Ishikawa (cell line): Measurements from ENCODE around the gene HSDL1.

ENCODE experiments used
- CEBPB ChIP-seq: IDR thresholded peaks from 2 replicates; pipeline ENCODE4 v1.6.1; 2012
- CREB1 ChIP-seq: IDR thresholded peaks from 2 replicates; pipeline ENCODE4 v1.6.1; 2012; ENCODE audit warnings: low read depth
- EGR1 ChIP-seq: IDR thresholded peaks from 2 replicates; pipeline ENCODE4 v1.6.1; 2012
- EP300 ChIP-seq: IDR thresholded peaks from 2 replicates; pipeline ENCODE4 v1.6.1; 2012; ENCODE audit warnings: borderline replicate concordance
- FOXM1 ChIP-seq: IDR thresholded peaks from 2 replicates; pipeline ENCODE4 v1.6.1; 2012; ENCODE audit warnings: low read depth, borderline replicate concordance
- MAX ChIP-seq: IDR thresholded peaks from 2 replicates; pipeline ENCODE4 v1.6.1; 2012
- NFIC ChIP-seq: IDR thresholded peaks from 2 replicates; pipeline ENCODE4 v1.6.1; 2012
- RAD21 ChIP-seq: IDR thresholded peaks from 2 replicates; pipeline ENCODE4 v1.6.1; 2012; ENCODE audit warnings: low read depth
- REST ChIP-seq: IDR thresholded peaks from 2 replicates; pipeline ENCODE4 v1.6.1; 2012; ENCODE audit warnings: low read depth, mild to moderate bottlenecking
- TAF1 ChIP-seq: IDR thresholded peaks from 2 replicates; pipeline ENCODE4 v1.6.1; 2012; ENCODE audit warnings: low read depth, mild to moderate bottlenecking
- TCF12 ChIP-seq: IDR thresholded peaks from 2 replicates; pipeline ENCODE4 v1.6.1; 2012; ENCODE audit warnings: low read depth
- TEAD4 ChIP-seq: IDR thresholded peaks from 2 replicates; pipeline ENCODE4 v1.6.1; 2012
- USF1 ChIP-seq: IDR thresholded peaks from 2 replicates; pipeline ENCODE4 v1.6.1; 2012
- YY1 ChIP-seq: IDR thresholded peaks from 2 replicates; pipeline ENCODE4 v1.6.1; 2012; ENCODE audit warnings: low read depth
- ZBTB7A ChIP-seq: IDR thresholded peaks from 2 replicates; pipeline ENCODE4 v1.6.1; 2012; ENCODE audit warnings: low read depth

HSDL1 gene

GRCh38 chr16:84180519-84181140 is 35.7 kb upstream of the HSDL1 start:
- TF ChIP-seq RAD21: peak; percentile 3; the same call in 1 of the 2 replicates
- TF ChIP-seq CEBPB: no peak
- TF ChIP-seq YY1: no peak

GRCh38 chr16:84179612-84180320 is 34.8 kb upstream of the HSDL1 start:
- TF ChIP-seq REST (no peak), RAD21 (no peak), USF1 (no peak), TCF12 (no peak), EP300 (no peak), EGR1 (no peak), ZBTB7A (no peak)

GRCh38 chr16:84178892-84179611 is 34.1 kb upstream of the HSDL1 start:
- no peak for TF ChIP-seq YY1
- no peak for TF ChIP-seq RAD21
- TF ChIP-seq EP300: no peak
- no peak for TF ChIP-seq FOXM1
- TF ChIP-seq TEAD4: no peak
- TF ChIP-seq NFIC: no peak
- no peak for TF ChIP-seq CEBPB
- TF ChIP-seq TAF1: no peak
- no peak for TF ChIP-seq EGR1
- no peak for TF ChIP-seq REST
- TF ChIP-seq USF1: no peak
- TF ChIP-seq MAX: no peak
- no peak for TF ChIP-seq CREB1
- no peak for TF ChIP-seq TCF12
- no peak for TF ChIP-seq ZBTB7A

GRCh38 chr16:84178146-84178765 is 33.3 kb upstream of the HSDL1 start:
- no peak; the same call in 1 of the 2 replicates for TF ChIP-seq REST
- TF ChIP-seq ZBTB7A: no peak
- TF ChIP-seq TEAD4: no peak
- TF ChIP-seq EGR1: no peak
- no peak for TF ChIP-seq YY1
- TF ChIP-seq USF1: no peak
- TF ChIP-seq NFIC: no peak
- no peak for TF ChIP-seq CREB1
- TF ChIP-seq MAX: no peak
- no peak for TF ChIP-seq EP300
- TF ChIP-seq TCF12: no peak
